Measurements from ENCODE around the gene PAX5.

PAX5 gene

DNA sequence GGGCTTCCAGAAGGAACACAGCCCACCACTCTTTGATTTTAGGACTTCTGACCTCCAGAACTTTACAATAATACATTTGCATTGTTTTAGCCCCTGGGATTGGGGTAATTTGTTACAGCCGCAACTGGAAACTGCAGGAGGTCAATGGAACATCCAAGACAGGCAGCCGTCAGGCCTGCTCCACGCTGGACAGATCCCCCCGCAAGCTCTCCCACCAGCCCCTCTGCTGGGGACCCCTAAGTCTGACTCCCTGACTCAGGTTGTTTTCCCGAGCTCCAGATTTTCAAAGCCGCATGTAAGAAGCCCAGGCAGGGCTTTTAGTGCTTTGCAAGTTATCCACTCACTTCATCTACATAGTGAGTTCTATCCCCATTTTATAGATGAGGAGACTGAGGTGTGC, 127.6 kb downstream of the PAX5 start:
- TF ChIP-seq, protein P1, sequence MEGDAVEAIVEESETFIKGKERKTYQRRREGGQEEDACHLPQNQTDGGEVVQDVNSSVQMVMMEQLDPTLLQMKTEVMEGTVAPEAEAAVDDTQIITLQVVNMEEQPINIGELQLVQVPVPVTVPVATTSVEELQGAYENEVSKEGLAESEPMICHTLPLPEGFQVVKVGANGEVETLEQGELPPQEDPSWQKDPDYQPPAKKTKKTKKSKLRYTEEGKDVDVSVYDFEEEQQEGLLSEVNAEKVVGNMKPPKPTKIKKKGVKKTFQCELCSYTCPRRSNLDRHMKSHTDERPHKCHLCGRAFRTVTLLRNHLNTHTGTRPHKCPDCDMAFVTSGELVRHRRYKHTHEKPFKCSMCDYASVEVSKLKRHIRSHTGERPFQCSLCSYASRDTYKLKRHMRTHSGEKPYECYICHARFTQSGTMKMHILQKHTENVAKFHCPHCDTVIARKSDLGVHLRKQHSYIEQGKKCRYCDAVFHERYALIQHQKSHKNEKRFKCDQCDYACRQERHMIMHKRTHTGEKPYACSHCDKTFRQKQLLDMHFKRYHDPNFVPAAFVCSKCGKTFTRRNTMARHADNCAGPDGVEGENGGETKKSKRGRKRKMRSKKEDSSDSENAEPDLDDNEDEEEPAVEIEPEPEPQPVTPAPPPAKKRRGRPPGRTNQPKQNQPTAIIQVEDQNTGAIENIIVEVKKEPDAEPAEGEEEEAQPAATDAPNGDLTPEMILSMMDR (conservative IDR thresholded peaks at IDR 0.05; ENCODE audit: low read depth, low read length), result no peak
- H3K79me2 ChIP-seq (ENCODE audit: insufficient read depth, low read depth), result no peaks in the 10 kb centered on the region

DNA sequence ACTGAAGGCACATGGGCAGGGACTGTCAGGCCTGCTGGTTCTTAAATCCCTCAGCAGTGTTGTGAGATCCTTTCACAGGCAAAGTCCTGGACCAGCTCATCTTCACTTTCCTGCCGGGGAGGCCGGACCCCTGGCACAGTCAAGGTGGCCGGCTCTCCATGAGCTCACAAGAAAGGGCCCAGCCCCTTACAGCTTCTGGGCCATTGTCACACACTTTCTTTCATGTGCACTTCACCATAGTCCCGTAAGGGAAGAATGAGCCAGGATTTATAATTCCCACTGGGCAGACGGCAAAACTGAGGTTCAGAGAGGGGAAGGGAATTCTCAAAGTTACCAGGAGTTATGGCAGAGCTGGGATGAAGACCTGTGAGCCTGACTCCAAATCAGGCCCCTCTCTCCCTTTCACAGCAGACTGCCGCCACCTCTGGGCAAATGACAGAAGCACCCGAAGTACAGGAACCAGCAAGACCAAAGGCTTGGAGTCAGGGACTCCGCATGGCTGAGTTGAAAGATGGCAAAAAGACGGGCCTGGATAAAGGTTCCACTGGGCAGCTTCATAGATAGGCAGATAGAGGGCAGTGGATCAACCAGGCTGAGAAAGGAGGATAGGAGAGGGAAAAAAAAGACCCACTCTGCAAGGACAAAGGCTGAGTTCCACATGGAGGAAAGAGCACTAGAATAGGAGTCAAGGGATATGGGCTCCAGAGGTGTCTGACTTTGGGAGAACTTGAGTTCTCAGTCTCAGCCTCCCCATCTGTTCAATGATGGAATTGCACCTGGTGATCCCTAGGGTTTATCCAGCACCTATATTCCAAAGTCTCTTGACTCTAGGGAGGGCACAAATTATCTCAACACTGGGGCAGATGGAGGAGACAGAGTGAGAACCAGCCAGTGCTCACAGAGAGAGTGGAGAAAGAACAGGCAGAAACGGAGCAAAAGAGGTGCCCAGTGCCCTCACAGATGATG, 128.7 kb downstream of the PAX5 start:
- Histone ChIP-seq H3K4me2 (no peak overlapping the region), H3K4me1 (ENCODE audit: low read depth, poor library complexity, severe bottlenecking) (peaks cover 8% of the 10 kb centered on the region), H3K27me3 (ENCODE audit: insufficient read depth, low read depth) (no peaks in the 10 kb centered on the region), H2AFZ (ENCODE audit: low read depth) (no peak overlapping the region), H3K79me2 (ENCODE audit: insufficient read depth, low read depth) (no peaks in the 10 kb centered on the region), H4K20me1 (ENCODE audit: insufficient read depth) (no peaks in the 10 kb centered on the region), H3K27ac (no peak overlapping the region), H3K36me3 (ENCODE audit: insufficient read depth) (no peaks in the 10 kb centered on the region), H3K4me3 (IDR thresholded peaks at IDR 0.05; ENCODE audit: insufficient read depth, low read depth, low read length) (no peak overlapping the region), H3K9ac (no peak overlapping the region)
- TF ChIP-seq, protein P1 (conservative IDR thresholded peaks at IDR 0.05; ENCODE audit: low read depth, low read length), result no peak

More for the DNA sequence above, 127.6 kb downstream of the PAX5 start:
- H3K4me3 ChIP-seq (IDR thresholded peaks at IDR 0.05; ENCODE audit: insufficient read depth, low read depth, low read length), result no peak overlapping the region
- H4K20me1 ChIP-seq (ENCODE audit: insufficient read depth), result no peaks in the 10 kb centered on the region
- H3K4me2 ChIP-seq, result no peak overlapping the region
- no peaks in the 10 kb centered on the region for H3K36me3 ChIP-seq (ENCODE audit: insufficient read depth)
- H3K9ac ChIP-seq, result no peak overlapping the region
- no peak overlapping the region for H2AFZ ChIP-seq (ENCODE audit: low read depth)
- peaks cover 8% of the 10 kb centered on the region for H3K4me1 ChIP-seq (ENCODE audit: low read depth, poor library complexity, severe bottlenecking)
- no peak overlapping the region for H3K27ac ChIP-seq
- H3K27me3 ChIP-seq (ENCODE audit: insufficient read depth, low read depth), result no peaks in the 10 kb centered on the region

DNA sequence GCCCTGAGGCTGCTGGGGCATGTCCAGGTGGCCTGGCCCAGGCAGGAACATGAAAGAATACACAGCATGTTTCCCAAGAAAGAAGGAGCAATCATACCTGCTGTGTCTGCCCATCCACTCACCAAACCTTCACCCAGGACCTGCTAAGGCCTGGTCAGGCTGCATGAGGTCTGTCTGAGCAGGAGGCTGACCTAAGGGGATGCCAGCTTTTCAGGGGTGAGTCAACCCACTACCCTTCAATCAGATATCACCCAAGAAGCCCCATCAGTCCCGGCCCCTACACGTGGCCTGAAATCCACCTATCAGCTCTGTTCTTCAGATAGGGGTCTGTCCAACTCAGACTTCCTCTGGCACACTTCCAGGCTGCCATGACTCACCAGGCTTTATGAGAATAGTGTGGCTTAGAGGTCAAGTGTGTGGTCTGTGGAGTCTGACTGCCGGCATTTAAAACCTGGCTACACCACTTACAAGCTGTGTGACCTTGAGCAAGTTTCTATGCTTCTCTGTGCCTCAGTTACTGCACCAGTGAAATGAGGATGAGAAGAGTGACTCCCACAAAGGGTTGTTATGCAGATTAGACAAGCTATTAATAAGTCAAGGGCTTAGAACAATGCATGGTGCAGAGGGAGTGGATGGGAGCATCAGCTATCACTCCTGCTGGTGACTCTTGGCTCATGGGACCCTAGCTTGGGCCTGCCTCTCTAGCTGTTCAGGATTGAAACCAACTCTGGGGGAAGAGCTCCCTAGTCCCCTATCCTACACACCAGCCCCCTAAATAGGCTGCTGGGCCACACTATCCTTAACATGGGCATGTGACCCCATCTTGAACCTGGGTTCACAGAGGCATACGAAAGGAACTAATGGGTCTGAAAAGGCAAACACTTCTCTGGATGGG, 130.3 kb downstream of the PAX5 start:
- Histone ChIP-seq H4K20me1 (ENCODE audit: insufficient read depth) (no peaks in the 10 kb centered on the region), H2AFZ (ENCODE audit: low read depth) (no peak overlapping the region), H3K4me2 (no peak overlapping the region), H3K4me3 (IDR thresholded peaks at IDR 0.05; ENCODE audit: insufficient read depth, low read depth, low read length) (no peak overlapping the region), H3K9ac (no peak overlapping the region), H3K27ac (no peak overlapping the region), H3K27me3 (ENCODE audit: insufficient read depth, low read depth) (no peaks in the 10 kb centered on the region), H3K36me3 (ENCODE audit: insufficient read depth) (no peaks in the 10 kb centered on the region), H3K4me1 (ENCODE audit: low read depth, poor library complexity, severe bottlenecking) (peaks cover 8% of the 10 kb centered on the region), H3K79me2 (ENCODE audit: insufficient read depth, low read depth) (no peaks in the 10 kb centered on the region)
- TF ChIP-seq, protein P1 (conservative IDR thresholded peaks at IDR 0.05; ENCODE audit: low read depth, low read length), result no peak

DNA sequence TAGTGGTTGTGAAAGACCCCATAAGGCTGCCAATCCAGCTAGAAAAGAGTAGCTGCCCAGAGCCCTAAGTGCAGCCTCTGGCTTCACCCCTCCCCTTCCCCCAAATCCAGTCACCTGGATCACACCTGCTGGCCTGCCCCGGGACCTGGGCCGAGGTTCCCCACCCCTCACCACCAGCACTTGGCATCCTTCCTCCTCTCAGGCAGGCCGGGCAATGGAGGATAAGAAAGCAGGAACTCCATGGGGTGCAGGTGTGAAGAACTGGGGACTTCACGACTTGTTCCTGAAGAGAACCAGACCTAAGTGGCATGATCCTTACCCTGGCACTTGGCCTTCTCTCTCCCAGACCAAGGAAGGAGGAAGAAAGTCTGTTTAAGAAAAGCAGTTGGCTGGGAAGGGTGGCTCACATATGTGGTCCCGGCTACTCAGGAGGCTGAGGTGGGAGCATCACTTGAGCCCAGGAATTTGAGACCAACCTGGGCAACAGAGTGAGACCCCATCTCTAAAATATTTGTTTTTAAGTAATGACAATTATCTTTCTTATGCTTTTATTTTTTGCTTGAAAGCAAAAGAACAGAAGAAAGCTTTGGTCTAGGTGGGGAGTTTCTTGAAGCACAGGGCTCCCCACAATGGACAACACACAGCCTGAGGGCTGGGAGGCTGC, 131.1 kb downstream of the PAX5 start:
- TF ChIP-seq, protein P1 (conservative IDR thresholded peaks at IDR 0.05; ENCODE audit: low read depth, low read length), result no peak

More for the DNA sequence above, 131.1 kb downstream of the PAX5 start:
- H3K79me2 ChIP-seq (ENCODE audit: insufficient read depth, low read depth), result no peaks in the 10 kb centered on the region
- H3K27me3 ChIP-seq (ENCODE audit: insufficient read depth, low read depth), result no peaks in the 10 kb centered on the region
- no peak overlapping the region for H2AFZ ChIP-seq (ENCODE audit: low read depth)
- no peaks in the 10 kb centered on the region for H4K20me1 ChIP-seq (ENCODE audit: insufficient read depth)
- no peak overlapping the region for H3K4me2 ChIP-seq
- no peak overlapping the region for H3K4me3 ChIP-seq (IDR thresholded peaks at IDR 0.05; ENCODE audit: insufficient read depth, low read depth, low read length)
- no peaks in the 10 kb centered on the region for H3K36me3 ChIP-seq (ENCODE audit: insufficient read depth)
- no peak overlapping the region for H3K9ac ChIP-seq
- H3K4me1 ChIP-seq (ENCODE audit: low read depth, poor library complexity, severe bottlenecking), result peaks cover 6% of the 10 kb centered on the region
- H3K27ac ChIP-seq, result no peak overlapping the region

Data from KMS-11 (cell line).